ENCODE data around the gene YWHAG. TPM values are rescaled to one million over a fixed set of nuclear protein-coding genes. Genes with fewer than 3 reads are reported as not detected.

The YWHAG gene
- total and polyA plus RNA-seq, 2 of the 13 experiments (the other 11 are each of a cell fraction or from before 2014, with no cell fraction given) = 36.9 to 67.5 TPM

DNA sequence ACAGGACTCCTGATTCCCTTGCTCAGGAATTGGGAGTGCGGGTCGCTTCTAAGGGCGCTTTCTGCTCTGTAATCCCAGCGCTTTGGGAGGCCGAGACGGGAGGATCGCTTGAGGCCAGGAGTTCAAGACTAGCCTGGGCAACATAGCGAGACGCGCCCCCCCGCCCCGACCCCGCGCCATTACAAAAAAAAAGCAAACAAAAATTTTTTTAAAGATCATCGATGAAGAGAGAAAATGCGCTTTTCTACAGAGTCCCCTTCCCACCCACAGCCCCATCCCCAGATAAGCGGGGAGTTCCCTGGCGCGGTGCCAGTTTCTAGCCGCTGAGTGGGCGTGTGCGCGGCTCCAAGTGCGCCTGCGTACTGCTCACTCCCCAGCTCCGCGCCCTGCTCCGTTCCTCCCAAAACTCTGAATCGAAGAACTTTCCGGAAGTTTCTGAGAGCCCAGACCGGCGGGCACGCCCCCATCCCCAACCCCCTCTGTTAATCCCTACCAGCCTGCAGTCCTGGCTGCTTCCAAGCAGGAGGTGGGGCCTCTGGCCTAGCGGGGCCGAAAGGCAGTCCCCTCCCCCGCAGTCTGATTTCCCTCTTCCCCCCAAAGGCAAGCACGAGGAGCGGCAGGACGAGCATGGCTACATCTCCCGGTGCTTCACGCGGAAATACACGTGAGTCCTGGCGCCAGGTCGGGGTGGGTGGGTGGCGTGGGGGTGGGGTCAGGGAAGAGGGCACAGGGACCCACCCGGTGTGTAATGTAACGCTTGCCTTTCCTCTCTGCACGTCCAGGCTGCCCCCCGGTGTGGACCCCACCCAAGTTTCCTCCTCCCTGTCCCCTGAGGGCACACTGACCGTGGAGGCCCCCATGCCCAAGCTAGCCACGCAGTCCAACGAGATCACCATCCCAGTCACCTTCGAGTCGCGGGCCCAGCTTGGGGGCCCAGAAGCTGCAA is 55.3 kb downstream of the YWHAG start (continued):
- no peak for TF ChIP-seq HNF1A (IDR thresholded peaks at IDR 0.05; ENCODE audit: low read depth)
- no peak for TF ChIP-seq HNF1A (CRISPR knock-in tag; IDR thresholded peaks at IDR 0.05; ENCODE audit: borderline replicate concordance)
- TF ChIP-seq TIGD3 (CRISPR knock-in tag; IDR thresholded peaks at IDR 0.05; ENCODE audit: borderline replicate concordance) = no peak
- no peak for TF ChIP-seq JUNB (CRISPR knock-in tag; IDR thresholded peaks at IDR 0.05; ENCODE audit: borderline replicate concordance)
- TF ChIP-seq TBP (CRISPR knock-in tag; IDR thresholded peaks at IDR 0.05) = no peak
- peak; percentile 33 for TF ChIP-seq PRPF4 (IDR thresholded peaks at IDR 0.05; ENCODE audit: low read depth, low read length, poor library complexity, severe bottlenecking)
- no peak for TF ChIP-seq KMT2A (CRISPR knock-in tag; IDR thresholded peaks at IDR 0.05)
- TF ChIP-seq ZNF646 (CRISPR knock-in tag; IDR thresholded peaks at IDR 0.05) = no peak
- TF ChIP-seq HIC2 (CRISPR knock-in tag; IDR thresholded peaks at IDR 0.05; ENCODE audit: low read depth) = no peak
- TF ChIP-seq HDAC6 (IDR thresholded peaks at IDR 0.05; ENCODE audit: low read depth, low read length) = no peak
- TF ChIP-seq ZNF10 (CRISPR knock-in tag; IDR thresholded peaks at IDR 0.05; ENCODE audit: borderline replicate concordance, low read depth) = no peak
- TF ChIP-seq ZKSCAN8 (CRISPR knock-in tag; IDR thresholded peaks at IDR 0.05; ENCODE audit: borderline replicate concordance) = no peak
